H9 (cell line): ENCODE results near the gene APAF1. TPM values are rescaled to one million over a fixed set of nuclear protein-coding genes. Genes with fewer than 3 reads are reported as not detected.

Experiments used
- DNase-seq: peaks from one replicate; pipeline ENCODE4 v3.0.0-alpha.2; 2017
- H2AFZ ChIP-seq: one replicate; pipeline ENCODE4 v1.6.1; 2013; ENCODE audit warnings: mild to moderate bottlenecking, low read length, control low read depth, moderate library complexity
- H2AK5ac ChIP-seq: 2 replicates; pipeline ENCODE4 v1.6.1; 2013; ENCODE audit warnings: low read length, control low read depth, mixed read lengths; ENCODE audit not compliant: insufficient read length
- H2BK120ac ChIP-seq: one replicate; pipeline ENCODE4 v1.6.1; 2013; ENCODE audit warnings: low read depth, mild to moderate bottlenecking, low read length, control low read depth, inconsistent platforms; ENCODE audit not compliant: poor library complexity, severe bottlenecking
- H2BK12ac ChIP-seq: 2 replicates; pipeline ENCODE4 v1.6.1; 2013; ENCODE audit warnings: low read length, control low read depth, mixed read lengths, low read depth; ENCODE audit not compliant: insufficient read length
- H2BK15ac ChIP-seq: 2 replicates; pipeline ENCODE4 v1.6.1; 2013; ENCODE audit warnings: low read depth, low read length, control low read depth
- H2BK20ac ChIP-seq: one replicate; pipeline ENCODE4 v1.6.1; 2013; ENCODE audit warnings: low read depth, mild to moderate bottlenecking, low read length, control low read depth, inconsistent platforms; ENCODE audit not compliant: poor library complexity, severe bottlenecking
- H2BK5ac ChIP-seq: 2 replicates; pipeline ENCODE4 v1.6.1; 2013; ENCODE audit warnings: low read length, control low read depth, mixed read lengths; ENCODE audit not compliant: insufficient read length
- H3K14ac ChIP-seq: 2 replicates; pipeline ENCODE4 v1.6.1; 2013; ENCODE audit warnings: low read length, control low read depth; ENCODE audit not compliant: insufficient read depth
- H3K18ac ChIP-seq: 2 replicates; pipeline ENCODE4 v1.6.1; 2013; ENCODE audit warnings: low read depth, mild to moderate bottlenecking, mixed read lengths, low read length, control low read depth; ENCODE audit not compliant: insufficient read length
- H3K23ac ChIP-seq: 2 replicates; pipeline ENCODE4 v1.6.1; 2013; ENCODE audit warnings: low read length, control low read depth, mixed read lengths, low read depth; ENCODE audit not compliant: insufficient read length
- H3K23me2 ChIP-seq: 2 replicates; pipeline ENCODE4 v1.6.1; 2013; ENCODE audit warnings: low read depth, mild to moderate bottlenecking, mixed read lengths, low read length, control low read depth; ENCODE audit not compliant: insufficient read length, poor library complexity, severe bottlenecking
- H3K27ac ChIP-seq: 2 replicates; pipeline ENCODE4 v1.5.1; 2013; ENCODE audit warnings: low read length, control low read depth, mixed read lengths, low read depth; ENCODE audit not compliant: insufficient read length
- H3K27me3 ChIP-seq: 2 replicates; pipeline ENCODE4 v1.6.1; 2013; ENCODE audit warnings: low read length, control low read depth, inconsistent platforms; ENCODE audit not compliant: insufficient read depth
- H3K4ac ChIP-seq: 2 replicates; pipeline ENCODE4 v1.6.1; 2013; ENCODE audit warnings: low read depth, mild to moderate bottlenecking, control low read depth, inconsistent platforms, low read length, moderate library complexity
- H3K4me1 ChIP-seq: 2 replicates; pipeline ENCODE4 v1.6.1; 2013; ENCODE audit warnings: low read length, control low read depth, inconsistent platforms; ENCODE audit not compliant: insufficient read depth
- H3K4me2 ChIP-seq: 2 replicates; pipeline ENCODE4 v1.6.1; 2013; ENCODE audit warnings: low read length, control low read depth, mixed read lengths; ENCODE audit not compliant: insufficient read length, insufficient read depth
- H3K56ac ChIP-seq: 2 replicates; pipeline ENCODE4 v1.6.1; 2013; ENCODE audit warnings: low read depth, mild to moderate bottlenecking, mixed read lengths, low read length, control low read depth; ENCODE audit not compliant: insufficient read length
- H3K79me1 ChIP-seq: 2 replicates; pipeline ENCODE4 v1.6.1; 2013; ENCODE audit warnings: low read depth, mild to moderate bottlenecking, moderate library complexity, low read length, control low read depth, inconsistent platforms; ENCODE audit not compliant: insufficient read depth, poor library complexity, severe bottlenecking
- H3K79me2 ChIP-seq: 2 replicates; pipeline ENCODE4 v1.6.1; 2013; ENCODE audit warnings: low read length, control low read depth, inconsistent platforms; ENCODE audit not compliant: insufficient read depth
- H3K9ac ChIP-seq: 2 replicates; pipeline ENCODE4 v1.6.1; 2013; ENCODE audit warnings: low read length, control low read depth, mixed read lengths; ENCODE audit not compliant: insufficient read length; ENCODE audit errors: extremely low read depth
- H3K9me3 ChIP-seq: one replicate; pipeline ENCODE4 v1.6.1; 2013; ENCODE audit warnings: low read depth, low read length, inconsistent platforms; ENCODE audit not compliant: control insufficient read depth
- H3T11ph ChIP-seq: one replicate; pipeline ENCODE4 v1.6.1; 2013; ENCODE audit warnings: mild to moderate bottlenecking, low read length, control low read depth, inconsistent platforms
- H4K20me1 ChIP-seq: one replicate; pipeline ENCODE4 v1.6.1; 2013; ENCODE audit not compliant: control insufficient read depth, insufficient read length, insufficient read depth
- H4K5ac ChIP-seq: 2 replicates; pipeline ENCODE4 v1.6.1; 2013; ENCODE audit warnings: low read depth, mild to moderate bottlenecking, mixed read lengths, low read length, control low read depth; ENCODE audit not compliant: insufficient read length
- H4K8ac ChIP-seq: replicated peaks from 2 replicates; pipeline ENCODE4 v1.6.1; 2013; ENCODE audit warnings: low read length, control low read depth, mixed read lengths, low read depth; ENCODE audit not compliant: insufficient read length
- H4K91ac ChIP-seq: 2 replicates; pipeline ENCODE4 v1.6.1; 2013; ENCODE audit warnings: low read depth, mild to moderate bottlenecking, moderate library complexity, mixed read lengths, low read length, control low read depth; ENCODE audit not compliant: insufficient read length
- H3K27ac Mint-ChIP-seq, 3 experiments: 2 replicates in 2 of 3; 3 replicates in 1 of 3; pipeline ENCODE4 v1.8.0; 2020 to 2021; ENCODE audit warnings: mixed read lengths in 3 of 3, mild to moderate bottlenecking in 1 of 3, moderate library complexity in 1 of 3
- H3K27me3 Mint-ChIP-seq: 2 replicates; pipeline ENCODE4 v1.8.0; 2021; ENCODE audit warnings: low read depth, mild to moderate bottlenecking, moderate library complexity, mixed read lengths
- H3K36me3 Mint-ChIP-seq, 3 experiments: 2 replicates in 2 of 3; 3 replicates in 1 of 3; pipeline ENCODE4 v1.8.0; 2020 to 2021; ENCODE audit warnings: low read depth in 3 of 3, mixed read lengths in 3 of 3; ENCODE audit not compliant: insufficient read depth in 1 of 3
- H3K4me1 Mint-ChIP-seq, 2 experiments: 2 replicates each; pipeline ENCODE4 v1.8.0; 2020; ENCODE audit warnings: mixed read lengths in 2 of 2
- H3K4me3 Mint-ChIP-seq, 2 experiments: 2 replicates in 1 of 2; 3 replicates in 1 of 2; pipeline ENCODE4 v1.8.0; 2020 to 2021; ENCODE audit warnings: mild to moderate bottlenecking in 2 of 2, mixed read lengths in 2 of 2, moderate library complexity in 1 of 2
- H3K9me3 Mint-ChIP-seq, 2 experiments: 2 replicates in 1 of 2; 3 replicates in 1 of 2; pipeline ENCODE4 v1.8.0; 2020; ENCODE audit warnings: mild to moderate bottlenecking in 2 of 2, mixed read lengths in 2 of 2, moderate library complexity in 1 of 2
- WGBS: extraction: QIAGEN DNeasy Blood & Tissue Kit; methylation state at CpG from one replicate; pipeline ENCODE4 v1.1.7; 2013; ENCODE audit warnings: missing lambda C conversion rate, low lambda C conversion rate, mixed read lengths; ENCODE audit not compliant: insufficient read length; ENCODE audit errors: extremely low coverage; 5-methylcytosine and 5-hydroxymethylcytosine counted together
- total RNA-seq: library from RNA; stranded (reverse); gene quantifications from 2 replicates; pipeline ENCODE4 v1.2.1, GENCODE V29; 2021
- TF ChIP-seq, protein P1 (sequence below): fragments of 200-600 bp; sonication (generic); conservative IDR thresholded peaks from 3 replicates; pipeline ENCODE4 v1.8.0; 2021; ENCODE audit warnings: antibody characterized with exemption, mild to moderate bottlenecking

Gene APAF1
- total RNA-seq, 1 experiment from 2014 or later: 16.5 TPM

- H4K91ac ChIP-seq: no peak overlapping the region
- no peak overlapping the region for H3K23ac ChIP-seq
- no peaks in the 10 kb centered on the region for H3K27me3 Mint-ChIP-seq
- H3K4me3 Mint-ChIP-seq: no peak overlapping the region
- H3K27me3 ChIP-seq: no peaks in the 10 kb centered on the region
- H3K56ac ChIP-seq: no peak overlapping the region
- no peak overlapping the region for H3T11ph ChIP-seq
- no peak overlapping the region for H4K8ac ChIP-seq
- no peaks in the 10 kb centered on the region for H3K23me2 ChIP-seq
- no peak overlapping the region for H3K4me2 ChIP-seq
- no peak overlapping the region for H2BK12ac ChIP-seq
- H3K79me1 ChIP-seq: no peaks in the 10 kb centered on the region
- no peak overlapping the region for H2AK5ac ChIP-seq
- H3K4me1 Mint-ChIP-seq: peaks cover 0 to 2% of the 10 kb centered on the region in 2 experiments; a peak in 1 of 4 replicates
- H2BK20ac ChIP-seq: no peak overlapping the region
- no peak overlapping the region for H3K14ac ChIP-seq
- H2AFZ ChIP-seq: no peak overlapping the region
- no CpG with 5 or more reads among the region's 2 CpGs for WGBS
- H4K20me1 ChIP-seq: no peaks in the 10 kb centered on the region
- TF ChIP-seq, protein P1, sequence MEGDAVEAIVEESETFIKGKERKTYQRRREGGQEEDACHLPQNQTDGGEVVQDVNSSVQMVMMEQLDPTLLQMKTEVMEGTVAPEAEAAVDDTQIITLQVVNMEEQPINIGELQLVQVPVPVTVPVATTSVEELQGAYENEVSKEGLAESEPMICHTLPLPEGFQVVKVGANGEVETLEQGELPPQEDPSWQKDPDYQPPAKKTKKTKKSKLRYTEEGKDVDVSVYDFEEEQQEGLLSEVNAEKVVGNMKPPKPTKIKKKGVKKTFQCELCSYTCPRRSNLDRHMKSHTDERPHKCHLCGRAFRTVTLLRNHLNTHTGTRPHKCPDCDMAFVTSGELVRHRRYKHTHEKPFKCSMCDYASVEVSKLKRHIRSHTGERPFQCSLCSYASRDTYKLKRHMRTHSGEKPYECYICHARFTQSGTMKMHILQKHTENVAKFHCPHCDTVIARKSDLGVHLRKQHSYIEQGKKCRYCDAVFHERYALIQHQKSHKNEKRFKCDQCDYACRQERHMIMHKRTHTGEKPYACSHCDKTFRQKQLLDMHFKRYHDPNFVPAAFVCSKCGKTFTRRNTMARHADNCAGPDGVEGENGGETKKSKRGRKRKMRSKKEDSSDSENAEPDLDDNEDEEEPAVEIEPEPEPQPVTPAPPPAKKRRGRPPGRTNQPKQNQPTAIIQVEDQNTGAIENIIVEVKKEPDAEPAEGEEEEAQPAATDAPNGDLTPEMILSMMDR: no peak
- H3K27ac ChIP-seq: no peak overlapping the region
- peaks cover 3 to 4% (median 4%) of the 10 kb centered on the region in 3 experiments; a peak in 2 of 7 replicates for H3K36me3 Mint-ChIP-seq
- H3K9ac ChIP-seq: no peak overlapping the region
- H3K4ac ChIP-seq: no peak overlapping the region
- H3K18ac ChIP-seq: no peak overlapping the region
- no peak for DNase-seq
- H3K9me3 Mint-ChIP-seq: no peaks in the 10 kb centered on the region
- H2BK120ac ChIP-seq: no peak overlapping the region
- H4K5ac ChIP-seq: no peak overlapping the region
- no peak overlapping the region for H3K27ac Mint-ChIP-seq
- no peaks in the 10 kb centered on the region for H3K79me2 ChIP-seq
- H2BK15ac ChIP-seq: no peak overlapping the region
- H3K4me1 ChIP-seq: no peaks in the 10 kb centered on the region
- no peaks in the 10 kb centered on the region for H3K9me3 ChIP-seq
- H2BK5ac ChIP-seq: no peak overlapping the region
Measured at GRCh38 chr12:98638009-98638408, 7.1 kb upstream of the APAF1 start.
